NCI-H524 treated with DMSO at 0.1 percent for 48 hours (cell line): Measurements from ENCODE around the gene PTPRU.
A peak's percentile ranks its signal among the peaks of the same experiment; 100 is the strongest.
"Not testable (repeated sequence)": the region's sequence is repeated elsewhere in the genome, so short reads cannot be mapped to it uniquely, and the experiment has no call there.

ENCODE experiments used
- DNase-seq: peaks from one replicate; lab custom pipeline; 2025; lab: John Stamatoyannopoulos, UW

PTPRU gene

DNA sequence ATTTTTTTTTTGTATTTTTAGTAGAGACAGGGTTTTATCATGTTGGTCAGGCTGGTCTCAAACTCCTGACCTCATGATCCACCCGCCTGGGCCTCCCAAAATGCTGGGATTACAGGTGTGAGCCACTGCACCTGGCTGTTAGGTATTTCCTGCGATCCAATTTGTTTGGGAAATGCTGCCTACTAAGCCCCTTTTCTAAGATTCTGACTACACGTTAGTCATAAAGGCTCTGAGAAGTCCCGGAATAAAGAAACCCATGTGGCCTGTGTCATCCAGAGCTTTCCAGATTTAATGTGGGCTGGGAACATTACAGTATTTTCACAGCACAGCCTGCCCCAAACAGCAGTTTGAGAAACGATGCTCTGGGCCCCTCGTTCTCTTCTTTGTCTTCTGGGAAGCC, 14.1 kb upstream of the PTPRU start:
- not testable (repeated sequence) for DNase-seq

DNA sequence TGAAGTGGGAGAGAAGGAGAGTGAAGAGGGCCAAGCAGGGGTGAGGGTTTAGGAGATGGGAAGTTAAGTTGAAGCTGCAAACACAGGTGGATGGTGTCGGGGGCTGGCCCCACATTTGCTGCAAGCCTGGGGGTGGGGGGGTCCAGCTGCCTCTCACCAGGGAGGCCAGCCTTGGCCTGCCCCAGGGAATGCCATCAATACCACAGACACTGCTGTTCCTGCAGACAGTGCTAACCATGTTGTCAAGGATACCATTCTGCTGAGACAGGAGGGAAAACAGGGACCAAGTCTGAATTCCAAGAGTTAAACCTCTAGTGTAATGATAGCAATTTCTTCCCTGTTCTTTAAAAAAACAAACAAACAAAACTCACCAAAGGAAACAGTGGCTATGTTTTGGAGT, 13.6 kb upstream of the PTPRU start:
- DNase-seq, result no peak

DNA sequence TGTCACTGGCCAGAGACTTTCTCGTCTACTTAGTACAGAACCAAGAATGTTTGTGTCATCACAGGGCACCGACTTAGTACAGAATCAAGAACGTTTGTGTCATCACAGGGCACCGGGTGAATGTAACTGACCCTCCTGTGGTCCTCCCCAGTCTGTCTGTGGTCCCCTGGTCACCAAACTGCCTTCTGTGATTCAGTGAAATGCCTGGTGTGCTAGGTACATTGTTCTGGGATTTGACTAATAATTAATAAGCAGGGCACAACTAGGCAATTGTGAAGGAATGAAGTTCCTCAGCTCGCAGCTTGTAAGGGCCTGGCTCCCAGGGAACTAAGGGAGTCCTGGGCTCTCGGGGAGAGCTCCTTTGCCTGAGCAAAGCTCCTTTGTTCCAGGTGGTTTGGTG, 12.8 kb upstream of the PTPRU start:
- DNase-seq, result no peak

- no peak for DNase-seq
These were observed 11.9 kb upstream of the PTPRU start for GRCh38 chr1:29224356-29224837.

DNA sequence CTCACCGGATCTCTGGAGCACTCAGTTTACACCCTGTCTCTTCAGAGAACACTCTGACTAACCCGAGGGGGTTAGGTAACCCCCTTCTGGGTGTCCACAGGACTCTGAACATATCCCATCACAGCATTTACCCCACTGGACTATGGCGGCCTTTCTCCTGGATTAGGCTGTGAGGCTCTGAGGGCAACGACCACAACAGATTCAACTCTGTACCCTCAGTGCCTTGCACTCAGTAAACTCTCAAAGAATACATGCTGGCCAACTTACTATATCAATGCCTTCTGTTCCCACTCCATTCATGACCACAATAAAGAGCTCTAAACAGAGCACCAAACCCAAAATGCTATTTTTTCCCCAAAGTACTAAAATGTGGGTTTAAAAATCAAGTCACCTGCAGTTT, 11.0 kb upstream of the PTPRU start:
- no peak for DNase-seq

DNA sequence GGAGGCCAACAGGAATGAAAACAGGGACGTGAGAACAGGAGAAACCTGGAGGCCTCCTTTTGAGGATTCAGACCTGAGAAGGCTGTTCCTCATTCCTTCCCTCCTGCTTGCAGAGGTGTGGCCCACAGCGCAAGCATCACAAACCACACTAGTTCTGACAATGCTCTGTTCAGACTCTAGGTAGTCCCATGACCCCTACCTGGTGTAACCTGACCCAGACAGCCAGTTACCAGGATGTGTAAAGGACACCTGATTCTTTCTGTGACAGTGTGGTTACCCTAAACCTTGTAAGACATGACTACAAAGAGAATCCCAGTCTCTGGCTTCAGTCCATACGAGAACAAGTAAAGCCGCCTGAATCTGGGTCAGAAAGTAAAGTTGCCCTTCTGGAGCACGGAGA, 8.8 kb upstream of the PTPRU start:
- no peak for DNase-seq

DNA sequence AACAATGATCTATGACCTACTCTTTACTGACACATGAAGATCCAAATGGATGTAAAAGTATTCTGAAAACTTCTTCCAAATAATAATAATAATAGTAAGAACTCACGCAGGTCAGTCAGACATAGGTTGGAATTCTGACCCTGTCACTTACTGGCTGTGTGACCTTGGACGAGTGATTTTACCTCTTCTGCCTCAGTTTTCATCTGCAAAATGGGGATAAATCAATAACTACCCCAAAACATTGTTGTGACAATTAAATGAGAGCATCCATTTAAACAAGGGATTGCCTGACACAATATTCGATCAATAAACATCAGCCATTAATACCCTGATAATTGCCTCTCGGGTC, 6.1 kb upstream of the PTPRU start:
- DNase-seq, result no peak

GRCh38 chr1:29230553-29231378, 5.6 kb upstream of the PTPRU start, which contains the start of gene MECR:
Gene MECR (minus strand): TSS chr1:29230934. CDS start chr1:29230906, 28 bp downstream.
- DNase-seq, result peak; percentile 52

DNA sequence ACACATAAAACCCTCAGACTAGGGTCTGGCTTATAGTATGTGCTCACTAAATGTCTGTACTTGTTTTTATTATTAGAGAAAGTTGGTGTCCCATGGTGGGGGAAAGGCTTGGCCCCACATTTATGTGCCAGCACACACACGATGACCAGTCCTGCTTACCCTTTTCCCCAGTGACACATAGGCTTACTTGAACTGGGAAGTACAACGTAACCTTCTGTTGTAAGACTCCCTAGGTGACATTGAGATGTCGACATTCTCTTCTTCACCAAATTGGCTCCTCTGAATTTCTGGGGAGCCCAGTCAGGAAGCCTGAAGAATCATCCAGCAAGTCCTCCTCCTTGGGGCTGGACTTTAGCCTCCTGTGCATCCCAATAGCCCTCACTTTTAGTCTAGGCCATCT, 3.9 kb upstream of the PTPRU start:
- DNase-seq, result no peak

DNA sequence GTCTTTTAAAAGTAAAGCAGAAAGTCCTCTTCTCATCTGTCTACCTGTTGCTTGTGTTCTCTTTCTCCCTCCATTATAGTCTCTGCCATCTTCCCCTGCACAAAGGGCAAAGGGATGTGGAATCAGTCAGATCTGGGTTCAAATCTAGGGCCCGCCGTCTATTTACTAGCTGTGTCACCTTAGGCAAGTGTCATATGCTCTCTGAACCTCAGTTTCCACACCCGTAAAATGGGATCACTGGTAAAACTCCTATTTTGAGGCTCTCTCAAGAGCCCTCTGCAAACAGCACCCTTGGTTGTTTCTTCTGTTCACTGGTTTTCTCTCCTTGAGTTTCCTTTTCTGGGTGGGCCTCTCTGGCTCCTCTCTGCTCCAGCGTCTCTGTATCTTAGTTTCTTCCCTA, 2.6 kb upstream of the PTPRU start:
- no peak for DNase-seq

- DNase-seq, result no peak
These were observed 1.9 kb upstream of the PTPRU start for GRCh38 chr1:29234471-29234870.

GRCh38 chr1:29234881-29235280, 1.4 kb upstream of the PTPRU start:
- DNase-seq, result not testable (repeated sequence)

- no peak for DNase-seq
These were observed 398 bp downstream of the PTPRU start for GRCh38 chr1:29236712-29237128.

- no peak for DNase-seq
These were observed 953 bp downstream of the PTPRU start for GRCh38 chr1:29237129-29237821.

DNA sequence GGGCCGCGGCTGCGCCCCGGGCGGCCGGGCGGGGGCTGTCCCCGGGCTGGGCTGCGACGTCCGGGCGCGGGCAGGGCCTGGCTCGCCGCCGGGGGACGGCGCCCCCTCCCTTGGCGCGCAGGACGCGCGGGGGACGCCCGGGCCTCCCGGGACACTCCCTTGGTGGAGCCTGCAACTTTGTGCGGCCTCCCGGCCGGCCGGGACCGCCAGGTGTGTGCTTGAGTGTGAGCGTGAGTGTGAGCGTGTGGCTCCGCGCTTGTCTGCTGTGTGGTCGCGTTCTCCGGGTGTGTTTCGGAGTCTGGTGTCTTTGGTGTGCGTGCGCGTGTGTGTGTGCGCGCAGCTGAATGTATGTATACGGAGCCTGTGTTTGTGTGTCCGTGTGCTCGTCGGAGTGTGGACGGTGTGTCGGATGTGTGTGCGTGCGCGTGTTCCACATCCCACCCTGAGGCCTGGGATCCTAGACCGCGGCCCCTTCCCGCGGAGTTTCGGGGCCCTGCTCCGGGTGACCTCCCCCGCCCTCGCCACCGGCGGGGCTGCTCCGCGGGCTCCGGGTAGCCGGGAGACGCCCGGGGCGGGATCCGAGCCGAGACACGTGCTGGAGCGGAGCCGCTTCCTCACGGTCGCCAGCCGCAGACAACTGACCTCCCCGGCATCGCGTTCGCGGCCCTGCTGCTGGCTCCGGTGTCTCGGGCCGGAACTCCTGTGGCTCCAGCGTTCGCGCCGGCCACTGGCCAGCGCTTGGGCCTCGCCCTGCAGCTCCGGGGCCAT, 1.7 kb downstream of the PTPRU start:
- no peak for DNase-seq

DNA sequence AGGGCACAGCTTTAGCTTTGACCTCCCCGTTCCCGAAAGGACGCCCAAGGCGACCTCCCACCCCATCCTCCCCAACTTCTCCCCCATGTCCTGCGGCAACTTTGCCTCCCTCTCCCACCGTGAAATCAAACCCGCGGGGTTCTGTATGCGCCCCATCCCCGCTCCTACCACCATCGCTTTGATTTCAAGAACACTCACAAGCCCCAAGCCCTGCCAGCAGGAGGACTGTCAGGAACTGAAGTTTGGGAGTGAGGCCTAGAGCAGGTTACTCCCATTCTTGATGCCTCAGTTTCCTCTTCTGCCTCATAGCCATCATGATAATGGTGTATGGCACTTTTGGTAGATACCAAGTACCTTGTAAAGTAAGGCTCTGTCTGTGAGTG, 2.3 kb downstream of the PTPRU start:
- no peak for DNase-seq

- no peak for DNase-seq
These were observed 2.8 kb downstream of the PTPRU start for GRCh38 chr1:29239142-29239541.

- DNase-seq, result peak; percentile 37
These were observed 4.1 kb downstream of the PTPRU start for GRCh38 chr1:29240400-29240837.

GRCh38 chr1:29240986-29241385, 4.7 kb downstream of the PTPRU start:
- DNase-seq, result peak; percentile 47

GRCh38 chr1:29243023-29243870, 6.9 kb downstream of the PTPRU start:
- DNase-seq, result no peak

DNA sequence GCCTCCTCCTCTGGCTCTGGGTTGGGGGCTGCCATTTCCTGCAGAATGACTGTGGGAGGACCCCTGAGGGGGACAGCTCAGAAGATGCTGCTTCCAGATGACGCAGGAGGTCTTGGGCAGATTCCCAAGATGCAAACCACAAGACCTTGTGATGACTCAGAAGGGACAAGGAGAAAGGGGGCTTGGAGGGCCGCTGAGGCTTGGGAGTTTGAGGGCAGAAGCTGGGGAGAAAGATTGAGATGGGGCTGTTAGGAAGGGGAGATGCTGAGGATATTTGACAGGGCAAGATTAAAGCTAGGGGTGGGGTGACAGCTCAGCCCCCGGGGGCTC, 7.5 kb downstream of the PTPRU start:
- no peak for DNase-seq

DNA sequence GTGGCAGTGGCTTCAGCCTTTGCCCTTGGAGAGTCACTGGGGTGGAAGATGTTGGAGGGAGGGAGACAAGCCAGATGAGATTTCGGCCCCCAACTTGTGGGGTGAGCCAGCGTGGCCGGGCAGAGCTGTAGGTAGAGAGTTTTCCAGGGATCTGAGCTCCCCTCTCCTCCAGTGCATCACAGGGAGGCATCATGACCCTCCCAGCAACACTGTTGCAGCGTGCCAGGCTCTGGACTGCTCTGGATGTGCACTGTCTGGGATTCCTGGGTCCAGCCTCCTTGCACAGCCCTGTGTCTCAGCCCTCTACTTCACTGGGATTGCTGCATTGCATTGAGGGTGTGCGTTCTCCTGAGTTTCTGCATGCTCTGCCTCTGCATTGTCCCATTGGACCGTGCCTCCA, 8.9 kb downstream of the PTPRU start:
- DNase-seq, result no peak
